Spleen (tissue), 11 donors: ENCODE measurements around the gene COL23A1. TPM values are rescaled to one million over a fixed set of nuclear protein-coding genes. Genes with fewer than 3 reads are reported as not detected.

Experiments used
- DNase-seq: peaks from one replicate; pipeline ENCODE4 v3.0.0-alpha.2; 2020
- H3K27ac ChIP-seq, 8 donors: fragments of 200-600 bp; sonication (generic) in 7 of 8; 1 replicate in 4 of 8; 2 replicates in 4 of 8; pipeline versions ENCODE4 v1.5.0 to v1.8.0; 2016 to 2021; ENCODE audit warnings: inconsistent platforms in 4 of 8, mild to moderate bottlenecking in 4 of 8, moderate library complexity in 1 of 8
- H3K27me3 ChIP-seq, 7 donors: fragments of 200-600 bp; sonication (generic) in 6 of 7; replicated peaks in 1 of 7; 1 replicate in 4 of 7; 2 replicates in 3 of 7; pipeline versions ENCODE4 v1.5.0 to v1.8.0; 2016 to 2021; ENCODE audit warnings: inconsistent platforms in 3 of 7, mild to moderate bottlenecking in 1 of 7
- H3K36me3 ChIP-seq, 6 donors: fragments of 200-600 bp; sonication (generic) in 5 of 6; 1 replicate in 4 of 6; 2 replicates in 2 of 6; pipeline versions ENCODE4 v1.5.0 to v1.8.0; 2016 to 2021; ENCODE audit warnings: inconsistent platforms in 2 of 6
- H3K4me1 ChIP-seq, 6 donors: fragments of 200-600 bp; sonication (generic) in 5 of 6; 1 replicate in 3 of 6; 2 replicates in 3 of 6; pipeline versions ENCODE4 v1.5.0 to v1.8.0; 2016 to 2021; ENCODE audit warnings: inconsistent platforms in 3 of 6
- H3K4me3 ChIP-seq, 8 donors: fragments of 200-600 bp; sonication (generic) in 7 of 8; 1 replicate in 4 of 8; 2 replicates in 4 of 8; pipeline versions ENCODE4 v1.5.0 to v1.8.0; 2016 to 2021; ENCODE audit warnings: inconsistent platforms in 4 of 8, mild to moderate bottlenecking in 4 of 8, moderate library complexity in 2 of 8
- H3K9me3 ChIP-seq, 8 donors: fragments of 200-600 bp; sonication (generic) in 7 of 8; 1 replicate in 4 of 8; 2 replicates in 4 of 8; pipeline versions ENCODE4 v1.5.0 to v1.8.0; 2016 to 2021; ENCODE audit warnings: inconsistent platforms in 4 of 8
- POLR2A ChIP-seq, 3 donors: fragments of 450-650 bp; IDR thresholded peaks; one replicate each; pipeline ENCODE4 v1.5.1; 2017; ENCODE audit warnings: antibody characterized with exemption in 3 of 3, mild to moderate bottlenecking in 1 of 3
- POLR2AphosphoS5 ChIP-seq, 3 donors: sonication (generic); formaldehyde crosslinking; IDR thresholded peaks; one replicate each; pipeline ENCODE4 v1.5.1; 2017; ENCODE audit warnings: antibody characterized with exemption in 3 of 3
- WGBS, 5 donors: extraction: QIAGEN DNeasy Blood & Tissue Kit in 3 of 5; methylation state at CpG; one replicate each; pipeline versions ENCODE4 v1.1.5 to v1.1.7; 2013 to 2018; 5-methylcytosine and 5-hydroxymethylcytosine counted together
- intact Hi-C: fragments of 100-400 bp; cut with DNase I; formaldehyde crosslinking; loops from one replicate; pipeline ENCODE4 v1.15.0; 2023; ENCODE audit warnings: low total_unique reads
- polyA plus RNA-seq, 3 donors: library from polyadenylated mRNA; stranded (reverse); fragments of 200-250 nt; gene quantifications; one replicate each; pipeline ENCODE4 v1.2.1, GENCODE V29; 2013
- total RNA-seq, 7 donors: library from RNA; depleted of rRNA in 3 of 7; stranded (reverse); fragments of >200 nt in 3 of 7; fragmentation: NEBNext Ultra II Directional in 4 of 7; extraction: Animal tissue kit (Norgen Biotek cat#: 25700) in 4 of 7; gene quantifications; one replicate each; pipeline versions ENCODE4 v1.1.0 to v1.2.1, GENCODE V29; 2016 to 2021
- TF ChIP-seq, protein P1 (sequence below), 11 experiments: fragments of 200-600 bp in 7 of 11; fragments of 450-650 bp in 4 of 11; sonication (generic) in 4 of 11; IDR thresholded peaks in 8 of 11; conservative IDR thresholded peaks in 3 of 11; 1 replicate in 7 of 11; 2 replicates in 4 of 11; pipeline versions ENCODE4 v1.4.0 to v1.8.0; 2016 to 2021; ENCODE audit warnings: antibody characterized with exemption in 11 of 11, inconsistent platforms in 4 of 11, mild to moderate bottlenecking in 1 of 11
- donor health status: healthy with polysubstance abuse.
- donor health status: DM: no; HTN: no; CAD: no; lungs with moderate emphysema.
- donor health status: DM: no; HTN: no; CAD: no.
- donor health status: Bipolar disorder and iron deficiency.
- donor health status: healthy.
- donor health status: DM: no; HTN: no; CAD: no.
- donor health status: DM: yes; HTN: yes; CAD: no.

COL23A1 gene
- total and polyA plus RNA-seq, 10 donors = 0.63 to 3.8 (median 1.9) TPM

- peaks cover 5 to 61% (median 25%) of the 10 kb centered on the region in 6 donors for H3K4me1 ChIP-seq
- no peaks in the 10 kb centered on the region for H3K27me3 ChIP-seq
- no peaks in the 10 kb centered on the region for H3K36me3 ChIP-seq
- intact Hi-C loops = no loop called here
- H3K9me3 ChIP-seq = no peaks in the 10 kb centered on the region
- TF ChIP-seq POLR2AphosphoS5 (IDR thresholded peaks at IDR 0.05) (no peak), POLR2A (IDR thresholded peaks at IDR 0.05) (no peak)
- TF ChIP-seq, protein P1, sequence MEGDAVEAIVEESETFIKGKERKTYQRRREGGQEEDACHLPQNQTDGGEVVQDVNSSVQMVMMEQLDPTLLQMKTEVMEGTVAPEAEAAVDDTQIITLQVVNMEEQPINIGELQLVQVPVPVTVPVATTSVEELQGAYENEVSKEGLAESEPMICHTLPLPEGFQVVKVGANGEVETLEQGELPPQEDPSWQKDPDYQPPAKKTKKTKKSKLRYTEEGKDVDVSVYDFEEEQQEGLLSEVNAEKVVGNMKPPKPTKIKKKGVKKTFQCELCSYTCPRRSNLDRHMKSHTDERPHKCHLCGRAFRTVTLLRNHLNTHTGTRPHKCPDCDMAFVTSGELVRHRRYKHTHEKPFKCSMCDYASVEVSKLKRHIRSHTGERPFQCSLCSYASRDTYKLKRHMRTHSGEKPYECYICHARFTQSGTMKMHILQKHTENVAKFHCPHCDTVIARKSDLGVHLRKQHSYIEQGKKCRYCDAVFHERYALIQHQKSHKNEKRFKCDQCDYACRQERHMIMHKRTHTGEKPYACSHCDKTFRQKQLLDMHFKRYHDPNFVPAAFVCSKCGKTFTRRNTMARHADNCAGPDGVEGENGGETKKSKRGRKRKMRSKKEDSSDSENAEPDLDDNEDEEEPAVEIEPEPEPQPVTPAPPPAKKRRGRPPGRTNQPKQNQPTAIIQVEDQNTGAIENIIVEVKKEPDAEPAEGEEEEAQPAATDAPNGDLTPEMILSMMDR (IDR thresholded peaks at IDR 0.05 in 8 of 11, conservative IDR thresholded peaks at IDR 0.05 in 3 of 11) = no peak
- peak overlapping the region in 3 of 8 donors; percentile 5 to 6 (median 6) for H3K27ac ChIP-seq
- DNase-seq = peak; percentile 84
- WGBS, 5 donors = 46 to 78% (median 61%) methylated on average over 8 of the region's 8 CpGs
- H3K4me3 ChIP-seq = no peak overlapping the region
Observed at GRCh38 chr5:178334861-178335260, 255.3 kb downstream of the COL23A1 start.

DNA sequence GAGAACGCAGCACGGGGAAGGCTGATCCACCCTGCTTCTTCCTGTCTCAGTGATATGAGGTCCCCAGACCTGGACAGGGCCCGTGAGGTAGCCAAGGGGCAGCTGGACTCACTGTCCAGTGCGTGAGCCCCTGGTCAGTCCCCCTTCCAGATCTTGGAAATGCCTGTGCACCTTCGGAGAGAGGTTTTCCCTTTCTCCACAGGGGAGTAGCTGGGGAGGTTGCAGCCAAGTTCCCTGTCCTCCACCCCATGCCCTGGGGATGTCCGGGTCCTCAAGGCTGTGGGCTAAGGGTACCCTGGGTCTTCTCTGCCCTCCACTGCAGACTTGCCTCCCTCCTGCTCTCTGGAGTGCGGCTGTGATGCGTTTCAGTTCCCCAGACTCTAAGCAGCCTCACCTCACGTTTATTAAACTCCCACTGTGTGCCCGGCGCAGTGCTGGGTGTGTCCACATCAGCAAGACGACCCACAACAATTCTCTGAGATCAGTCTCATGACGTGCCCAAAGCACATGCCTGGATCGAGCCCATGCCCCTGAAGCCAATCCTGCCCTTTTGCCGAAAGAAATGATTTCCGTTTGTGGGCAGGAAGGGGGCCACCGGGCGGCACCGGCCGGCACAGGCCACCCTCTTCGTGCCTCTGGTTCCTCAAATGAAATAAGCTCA is 256.2 kb downstream of the COL23A1 start:
- Histone ChIP-seq H3K27me3 (no peaks in the 10 kb centered on the region), H3K9me3 (no peaks in the 10 kb centered on the region), H3K36me3 (no peaks in the 10 kb centered on the region), H3K4me3 (no peak overlapping the region), H3K4me1 (peaks cover 5 to 61% (median 27%) of the 10 kb centered on the region in 6 donors), H3K27ac (peak overlapping the region in 1 of 8 donors; percentile 32)
- 63 to 84% (median 70%) methylated on average over 17 to 21 of the region's 21 CpGs for WGBS, 5 donors
- DNase-seq = peak; percentile 66
- TF ChIP-seq POLR2AphosphoS5 (IDR thresholded peaks at IDR 0.05) (no peak), POLR2A (IDR thresholded peaks at IDR 0.05) (no peak)
- TF ChIP-seq, protein P1 (IDR thresholded peaks at IDR 0.05 in 8 of 11, conservative IDR thresholded peaks at IDR 0.05 in 3 of 11) = no peak
- intact Hi-C loops = no loop called here

- Histone ChIP-seq H3K9me3 (no peaks in the 10 kb centered on the region), H3K4me3 (no peak overlapping the region), H3K27me3 (peaks cover 0 to 6% (median 0%) of the 10 kb centered on the region in 7 donors), H3K36me3 (no peaks in the 10 kb centered on the region), H3K27ac (peak overlapping the region in 5 of 8 donors; percentile 57 to 80 (median 73)), H3K4me1 (peaks cover 5 to 70% (median 34%) of the 10 kb centered on the region in 6 donors)
- 77 to 92% (median 85%) methylated on average over 7 of the region's 7 CpGs for WGBS, 5 donors
- TF ChIP-seq POLR2A (IDR thresholded peaks at IDR 0.05) (no peak), POLR2AphosphoS5 (IDR thresholded peaks at IDR 0.05) (no peak)
- TF ChIP-seq, protein P1 (IDR thresholded peaks at IDR 0.05 in 8 of 11, conservative IDR thresholded peaks at IDR 0.05 in 3 of 11) = no peak
- intact Hi-C loops = no loop called here
- DNase-seq = peak; percentile 27
Observed at GRCh38 chr5:178332210-178332641, 258.0 kb downstream of the COL23A1 start.

DNA sequence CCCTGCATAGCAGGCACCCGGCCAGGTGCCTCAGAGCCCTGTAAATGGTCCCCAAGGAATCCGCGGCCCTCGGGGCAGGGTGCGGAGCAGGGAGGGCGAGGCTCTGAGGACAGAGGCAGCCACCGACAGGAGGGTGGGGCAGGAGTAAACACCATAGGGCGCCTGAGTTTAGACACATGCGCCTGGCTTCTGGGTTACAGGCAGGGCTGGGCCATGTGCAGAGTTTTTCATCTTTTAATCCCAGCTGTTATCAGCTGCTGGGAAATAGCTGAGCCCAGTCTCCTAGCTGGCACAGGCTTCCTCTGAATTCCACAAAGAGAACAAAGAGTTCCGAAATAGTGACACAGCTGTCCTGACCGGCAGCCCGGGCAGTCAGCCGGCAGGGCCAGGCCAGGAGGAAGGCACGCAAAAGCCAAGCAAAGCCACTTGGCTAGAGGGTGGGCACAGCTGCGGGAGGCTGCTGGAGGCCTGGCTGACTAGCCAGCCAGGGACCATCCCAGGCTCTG is 258.6 kb downstream of the COL23A1 start:
- H3K27me3 ChIP-seq = peaks cover 0 to 6% (median 0%) of the 10 kb centered on the region in 7 donors
- no peaks in the 10 kb centered on the region for H3K36me3 ChIP-seq
- no peaks in the 10 kb centered on the region for H3K9me3 ChIP-seq
- H3K4me3 ChIP-seq = no peak overlapping the region
- peak; percentile 80 for DNase-seq
- WGBS, 5 donors = 72 to 80% (median 78%) methylated on average over 8 to 15 of the region's 15 CpGs
- peak overlapping the region in 7 of 8 donors; percentile 45 to 80 (median 72) for H3K27ac ChIP-seq
- TF ChIP-seq, protein P1 (IDR thresholded peaks at IDR 0.05 in 8 of 11, conservative IDR thresholded peaks at IDR 0.05 in 3 of 11) = no peak
- TF ChIP-seq POLR2AphosphoS5 (IDR thresholded peaks at IDR 0.05) = peak; percentile 75 to 84 (median 80)
- intact Hi-C loops = no loop called here
- peaks cover 5 to 66% (median 34%) of the 10 kb centered on the region in 6 donors for H3K4me1 ChIP-seq
